AG10803 (cell line): Measurements from ENCODE around the gene GFPT1.
A peak's percentile ranks its signal among the peaks of the same experiment; 100 is the strongest.

Experiments used
- DNase-seq: peaks from one replicate; pipeline ENCODE4 v3.0.0; 2010; ENCODE audit warnings: low read depth
- H3K4me3 ChIP-seq: 2 replicates; pipeline ENCODE4 v1.5.1; 2011; ENCODE audit warnings: mild to moderate bottlenecking, low read length, control low read depth
- CTCF ChIP-seq: conservative IDR thresholded peaks from 2 replicates; pipeline ENCODE4 v1.5.1; 2011; ENCODE audit warnings: mild to moderate bottlenecking, low read length, control low read depth, inconsistent platforms

The GFPT1 gene

DNA sequence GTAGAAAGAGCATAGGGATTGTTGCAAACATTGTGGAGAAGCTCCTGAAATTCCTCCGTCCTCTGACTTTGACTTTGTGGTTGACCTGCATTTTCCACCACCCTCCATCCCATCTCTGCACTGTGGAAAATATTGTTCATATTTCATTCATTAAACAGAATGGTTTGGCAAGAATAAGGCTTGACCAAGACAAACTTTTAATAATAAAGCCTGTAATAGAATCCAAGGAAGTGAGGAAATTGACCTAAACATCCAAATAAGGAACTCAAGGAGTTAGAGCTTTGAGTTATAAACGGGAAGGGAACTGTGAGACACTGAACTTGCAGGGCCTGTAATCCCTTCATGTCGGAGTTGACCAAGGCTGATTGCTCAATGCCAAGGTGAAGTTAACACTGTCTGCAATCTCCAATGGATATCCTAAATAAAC is 115.2 kb downstream of the GFPT1 start:
- DNase-seq = peak; percentile 95

More for the DNA sequence above, 115.2 kb downstream of the GFPT1 start:
- no peak overlapping the region for H3K4me3 ChIP-seq
- TF ChIP-seq CTCF = no peak
